ENCODE measurements around the gene ALPK3.

ALPK3 gene

GRCh38 chr15:84922530-84922929, 105.4 kb downstream of the ALPK3 start:
- DNase-seq (ENCODE audit: low spot score), result no peak

Measured in activated CD4-positive, alpha-beta T cell treated with anti-CD3 and anti-CD28 coated beads, Interleukin-2, Interleukin-4, amounts not matched to agents 100 ng/mL and 50 ng/mL, durations not matched to agents 16 hours and 8 hours (primary cell).